Measurements from ENCODE around the gene ESYT2.

GRCh38 chr7:158728911-158729645, 100.2 kb downstream of the ESYT2 start:
- TF ChIP-seq CTCF (conservative IDR thresholded peaks at IDR 0.05) (no peak), EZH2 (IDR thresholded peaks at IDR 0.05; ENCODE audit: low read depth) (no peak)
